ENCODE measurements around the gene UPK3A.

The UPK3A gene

GRCh38 chr22:45332001-45332400, 47.3 kb downstream of the UPK3A start:
- DNase-seq, result no peak

GRCh38 chr22:45334068-45334467, 49.3 kb downstream of the UPK3A start:
- no peak for DNase-seq

- no peak for DNase-seq
Observed at GRCh38 chr22:45334528-45334927, 49.8 kb downstream of the UPK3A start.

- no peak for DNase-seq
Observed at GRCh38 chr22:45335021-45335818, 50.5 kb downstream of the UPK3A start.

GRCh38 chr22:45335854-45336522, 51.2 kb downstream of the UPK3A start:
- no peak for DNase-seq

GRCh38 chr22:45336971-45337431, 52.3 kb downstream of the UPK3A start:
- peak; percentile 38 for DNase-seq

- no peak for DNase-seq
Observed at GRCh38 chr22:45337536-45337935, 52.8 kb downstream of the UPK3A start.

GRCh38 chr22:45338795-45339194, 54.0 kb downstream of the UPK3A start:
- DNase-seq, result no peak

GRCh38 chr22:45340323-45340722, 55.6 kb downstream of the UPK3A start:
- no peak for DNase-seq

- DNase-seq, result peak; percentile 56
Observed at GRCh38 chr22:45341498-45341897, 56.7 kb downstream of the UPK3A start.

- no peak for DNase-seq
Observed at GRCh38 chr22:45343143-45343542, 58.4 kb downstream of the UPK3A start.

- DNase-seq, result no peak
Observed at GRCh38 chr22:45344334-45344733, 59.6 kb downstream of the UPK3A start.

All from CD4-positive, alpha-beta T cell treated with Interleukin-17A for 1 hour (primary cell).